Middle frontal gyrus (tissue), 1 donor: ENCODE results near the gene STAT6.
"Not testable (repeated sequence)": the region's sequence is repeated elsewhere in the genome, so short reads cannot be mapped to it uniquely, and the experiment has no call there.

Experiments used
- DNase-seq: peaks from one replicate; pipeline ENCODE4 v3.0.0-alpha.2; 2015; ENCODE audit warnings: low spot score; ENCODE audit errors: extremely low spot score

Gene STAT6

GRCh38 chr12:57053901-57054300 is 57.3 kb downstream of the STAT6 start:
- not testable (repeated sequence) for DNase-seq

GRCh38 chr12:57053146-57053545 is 58.0 kb downstream of the STAT6 start:
- DNase-seq = not testable (repeated sequence)

- no peak for DNase-seq
Measured at GRCh38 chr12:57051011-57051410, 60.2 kb downstream of the STAT6 start.

- DNase-seq = no peak
Measured at GRCh38 chr12:57049890-57050289, 61.3 kb downstream of the STAT6 start, which contains the start of gene MYO1A. MYO1A (minus strand) TSS chr12:57050129; CDS start chr12:57048323, 1,806 bp downstream.

- DNase-seq = no peak
Measured at GRCh38 chr12:57049119-57049446, 62.1 kb downstream of the STAT6 start.

- no peak for DNase-seq
Measured at GRCh38 chr12:57048423-57049118, 62.6 kb downstream of the STAT6 start.

GRCh38 chr12:57047981-57048380 is 63.2 kb downstream of the STAT6 start:
- DNase-seq = no peak

- no peak for DNase-seq
Measured at GRCh38 chr12:57046947-57047890, 63.9 kb downstream of the STAT6 start.

- DNase-seq = no peak
Measured at GRCh38 chr12:57046086-57046791, 64.9 kb downstream of the STAT6 start.
